HG03520 (cell line): Measurements from ENCODE around the gene LCE5A.
"Not testable (repeated sequence)": the region's sequence is repeated elsewhere in the genome, so short reads cannot be mapped to it uniquely, and the experiment has no call there.

Experiments used
- ATAC-seq: cut with Tn5 transposase; IDR thresholded peaks from one replicate; pipeline ENCODE4 v1.9.1; 2021; ENCODE audit warnings: mild to moderate bottlenecking, moderate library complexity; ENCODE audit not compliant: unreplicated experiment

Gene LCE5A

DNA sequence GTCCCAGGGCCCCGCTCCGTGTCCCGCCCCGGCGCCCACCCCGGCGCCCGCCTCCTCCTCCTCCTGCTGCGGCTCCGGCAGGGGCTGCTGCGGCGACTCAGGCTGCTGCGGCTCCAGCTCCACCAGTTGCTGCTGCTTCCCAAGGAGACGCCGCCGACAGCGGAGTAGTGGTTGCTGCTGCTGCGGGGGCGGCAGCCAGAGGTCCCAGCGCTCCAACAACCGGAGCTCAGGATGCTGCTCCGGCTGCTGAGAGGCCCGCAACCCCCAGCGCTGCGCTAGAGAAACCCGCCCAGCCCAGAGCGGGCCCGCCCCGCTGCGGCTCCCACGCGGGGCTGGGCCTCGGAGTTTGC, 4.8 kb downstream of the LCE5A start:
- ATAC-seq: no peak

DNA sequence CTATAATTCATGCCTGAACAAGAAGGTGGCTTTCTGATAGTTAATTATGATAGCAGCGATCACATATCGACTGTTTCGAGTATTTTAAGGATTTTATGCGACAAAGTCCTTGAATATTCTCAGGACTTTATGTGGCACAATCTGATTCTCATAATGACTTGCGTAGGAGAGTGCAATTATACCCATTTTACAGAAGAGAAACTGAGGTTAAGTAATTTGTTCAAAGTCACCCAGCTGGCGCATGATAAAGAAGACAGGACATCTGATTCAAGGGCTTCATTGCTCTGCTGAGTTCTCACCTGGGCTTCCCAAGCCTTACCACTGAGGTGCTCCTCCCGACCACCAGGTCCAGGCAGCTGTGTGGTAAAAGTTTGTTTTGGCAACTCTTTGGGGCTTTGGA, 5.5 kb downstream of the LCE5A start:
- no peak for ATAC-seq

DNA sequence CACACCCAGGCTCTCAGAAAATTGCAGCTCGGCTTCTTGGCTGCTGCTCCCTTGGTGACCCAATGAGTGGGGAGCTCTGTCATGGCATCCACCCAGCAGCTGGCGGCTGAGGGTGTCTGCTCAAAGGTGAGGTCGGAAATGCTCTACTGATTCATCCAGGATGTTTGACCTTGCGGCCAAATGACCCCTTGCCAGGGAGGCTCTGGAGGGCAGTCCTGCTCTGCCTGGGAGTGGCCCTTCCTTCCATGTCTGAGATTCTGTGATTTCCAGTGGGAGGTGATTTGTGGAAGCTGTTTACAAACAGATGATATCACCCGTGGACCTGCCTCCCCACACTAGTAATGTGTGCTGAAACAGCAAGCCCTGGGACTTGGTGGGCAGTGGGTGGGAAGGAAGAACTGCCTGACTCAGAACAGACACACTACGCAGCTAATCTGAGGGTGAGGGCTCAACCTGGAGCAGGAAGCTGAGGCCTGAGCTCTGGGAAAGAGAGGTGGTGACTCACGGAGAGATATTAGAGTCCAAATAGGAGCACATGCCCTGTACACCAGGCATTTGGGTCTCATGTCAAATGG, 6.7 kb downstream of the LCE5A start:
- ATAC-seq: no peak

DNA sequence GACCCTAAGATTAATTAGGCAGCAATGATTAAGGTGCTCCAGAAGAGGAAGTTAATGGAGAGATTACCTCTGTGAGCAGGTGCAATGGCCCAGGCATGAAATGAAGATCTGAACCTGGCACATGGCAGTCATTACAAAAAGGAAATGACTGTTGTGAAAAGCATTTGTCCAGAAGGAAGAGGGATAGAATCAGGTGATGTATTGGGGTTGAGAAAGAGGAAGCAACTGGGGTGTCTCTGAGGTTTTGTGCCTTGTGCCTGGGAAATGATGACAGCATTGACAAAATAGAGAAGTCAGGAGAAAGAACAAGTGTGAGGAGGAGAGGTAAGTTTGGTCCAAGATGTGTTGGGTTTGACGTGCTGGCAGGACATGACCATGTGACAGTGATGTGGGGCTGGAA, 9.2 kb downstream of the LCE5A start:
- ATAC-seq: no peak

DNA sequence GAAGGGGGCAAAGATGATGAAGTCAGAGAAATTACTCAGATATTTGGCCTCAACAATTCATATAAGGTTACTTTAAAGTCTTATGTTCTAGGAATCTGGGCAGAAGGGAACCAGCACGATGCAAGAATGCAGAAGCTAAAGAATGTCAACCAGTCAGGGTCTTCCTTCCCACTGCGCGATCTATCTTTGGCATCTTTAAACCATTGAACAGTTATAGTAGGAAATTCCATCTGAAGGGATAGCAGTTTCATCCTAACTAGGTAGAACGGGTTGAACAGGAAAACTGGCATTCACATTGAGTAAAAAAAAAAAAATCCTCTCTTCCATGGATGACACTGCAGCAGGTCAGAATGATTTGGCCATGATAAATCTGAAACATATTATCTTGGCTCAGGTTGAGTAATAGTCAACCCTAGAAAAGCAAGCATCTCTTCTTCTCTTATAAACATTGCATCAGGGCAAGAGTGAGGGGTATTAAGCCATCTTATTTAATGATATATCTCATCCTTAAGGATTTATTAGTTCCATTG, 10.0 kb downstream of the LCE5A start:
- no peak for ATAC-seq

DNA sequence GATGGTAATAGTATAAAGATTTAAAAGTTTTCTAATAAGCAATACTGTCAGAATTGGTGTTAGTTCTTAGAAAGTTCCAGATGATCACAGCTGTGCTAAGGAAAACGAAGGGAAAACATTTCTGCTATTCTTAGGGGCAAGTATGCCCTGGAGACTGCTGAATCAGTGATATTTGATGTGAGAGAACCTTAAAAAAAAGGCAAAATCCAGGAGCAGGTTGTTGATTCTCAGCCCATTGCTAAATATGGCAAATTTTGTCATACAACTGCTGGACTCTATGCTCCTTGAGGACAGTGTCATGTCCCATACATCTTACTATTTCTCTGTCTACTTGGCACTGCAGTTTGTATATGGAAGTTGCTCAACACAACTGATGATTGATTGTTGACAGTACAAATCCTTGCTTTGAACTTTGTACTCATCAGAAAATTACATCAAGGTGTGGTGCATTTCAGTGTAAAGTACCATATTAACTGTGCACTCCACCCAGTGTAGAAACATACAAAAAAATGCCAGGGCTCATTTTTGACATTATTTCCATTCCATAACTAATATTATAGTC, 14.6 kb downstream of the LCE5A start:
- ATAC-seq: no peak

DNA sequence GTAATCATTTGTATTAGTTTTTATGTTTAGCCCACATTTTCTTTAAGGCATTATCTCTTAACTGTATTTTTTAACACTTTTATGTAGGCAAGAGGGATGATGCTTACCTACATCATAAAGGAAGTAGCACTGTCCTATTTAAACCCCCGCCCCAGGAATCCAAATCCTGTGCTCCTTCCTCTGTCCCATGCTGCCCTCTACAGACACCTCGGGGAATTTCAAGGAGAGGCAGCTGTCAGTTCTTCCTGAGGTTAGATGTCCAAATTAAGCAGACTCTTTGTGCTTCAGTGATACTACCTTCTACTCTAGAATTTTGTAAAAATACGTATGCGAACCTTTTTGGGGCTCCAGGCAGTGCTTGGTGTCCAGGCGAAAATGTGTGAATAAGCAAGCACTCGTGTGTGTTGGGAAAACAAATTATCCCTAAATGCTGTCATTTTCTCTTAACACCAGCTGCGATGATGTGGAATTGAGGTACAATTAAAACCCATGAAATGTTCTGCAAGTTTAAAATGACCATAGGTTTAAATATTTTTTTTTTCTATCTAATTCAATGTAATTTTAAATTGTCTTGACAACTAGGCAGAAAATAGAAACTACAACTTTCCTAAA, 22.8 kb downstream of the LCE5A start:
- ATAC-seq: no peak

DNA sequence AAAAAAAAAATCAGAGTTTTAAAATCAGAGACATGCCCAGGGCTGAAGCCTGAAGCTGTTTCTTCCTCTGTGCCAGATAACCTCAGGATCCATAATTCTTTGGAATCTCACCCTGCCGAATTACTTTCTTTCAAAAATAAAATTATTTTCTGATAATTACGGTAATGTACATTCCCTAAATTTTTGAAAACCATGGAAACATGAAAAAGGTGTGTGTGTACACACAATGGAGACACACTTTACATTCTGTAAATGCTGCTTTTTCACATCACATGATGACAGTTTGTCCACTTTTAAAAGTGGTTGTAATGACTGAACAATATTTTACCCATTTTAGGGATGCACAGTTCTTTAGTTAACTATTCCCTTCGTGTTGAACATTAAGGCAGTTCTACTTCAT, 25.2 kb downstream of the LCE5A start:
- ATAC-seq: no peak

DNA sequence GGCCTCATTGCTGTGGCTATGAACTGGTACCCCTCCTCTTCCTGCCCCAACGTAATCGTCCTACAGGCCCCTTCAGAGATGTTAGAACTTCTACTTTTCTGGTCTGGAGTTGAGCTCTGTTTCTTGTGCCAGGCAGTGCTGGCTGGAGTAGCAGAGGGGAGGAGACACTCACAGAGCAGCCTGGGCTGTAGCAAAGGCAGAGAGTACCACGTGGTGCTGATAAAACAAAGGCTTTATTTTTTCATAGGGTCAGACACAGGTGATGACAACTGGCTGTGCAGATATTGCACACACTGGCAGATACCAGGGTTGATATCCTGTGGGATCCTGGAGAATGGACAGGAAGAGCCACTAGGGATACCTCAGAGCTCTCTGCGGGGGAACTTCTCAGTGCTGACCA, 26.9 kb downstream of the LCE5A start:
- no peak for ATAC-seq

DNA sequence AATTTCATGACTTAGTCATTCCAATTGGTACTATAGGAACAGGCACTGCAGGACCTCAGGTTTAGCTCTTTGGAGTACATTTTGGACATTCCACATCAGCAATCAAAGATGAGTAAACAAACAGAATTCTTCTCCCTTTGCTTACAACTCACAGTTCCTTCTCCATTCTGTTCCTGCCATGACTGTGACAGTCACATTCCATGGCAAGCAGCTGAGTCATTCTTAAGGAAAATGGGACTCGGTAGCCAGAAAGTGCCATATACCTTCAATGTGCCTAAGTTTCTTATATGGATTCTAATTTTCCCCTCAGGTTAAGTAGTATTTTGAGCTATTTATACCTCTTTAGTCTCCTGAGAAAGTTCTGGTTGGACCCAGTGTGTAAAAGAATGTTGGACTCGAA, 29.3 kb downstream of the LCE5A start:
- ATAC-seq: no peak

DNA sequence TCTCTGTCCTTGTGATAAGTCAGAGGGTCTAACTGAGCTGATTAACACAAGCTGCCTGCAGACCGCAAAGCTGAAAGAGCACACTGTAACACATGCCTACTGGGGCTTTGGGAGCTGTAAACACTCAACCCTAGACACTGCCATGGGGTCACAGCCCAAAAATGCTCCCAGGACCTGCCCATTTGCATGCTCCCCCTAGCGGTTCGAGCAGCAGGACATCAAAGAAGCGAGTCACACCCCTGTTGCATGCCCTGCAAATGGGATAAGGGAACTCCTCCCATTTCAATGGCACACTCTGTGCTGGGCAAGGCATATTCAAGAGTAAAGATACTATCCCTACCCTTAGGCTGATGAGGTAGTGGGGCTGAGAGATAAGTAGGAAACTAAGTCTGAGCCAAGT, 33.2 kb downstream of the LCE5A start:
- no peak for ATAC-seq

DNA sequence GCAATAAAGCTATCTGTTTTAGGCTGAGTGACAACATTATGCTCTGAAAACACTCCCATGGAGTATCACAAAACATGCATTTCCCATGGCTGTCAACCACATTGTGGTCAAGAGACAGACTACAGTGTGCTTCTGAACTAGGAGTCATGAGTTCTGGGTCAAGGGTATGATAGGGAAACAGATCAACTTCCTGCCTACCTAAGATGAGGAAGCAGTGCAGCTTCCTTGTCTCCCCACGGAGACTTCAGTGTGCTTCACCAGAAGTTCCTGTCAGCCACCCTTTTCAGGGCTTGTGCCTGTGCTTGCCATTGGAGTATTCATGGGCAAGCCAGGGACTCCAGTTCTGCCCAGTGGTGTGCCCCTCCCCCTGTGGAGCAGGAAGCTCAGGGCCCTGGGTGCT, 36.1 kb downstream of the LCE5A start:
- ATAC-seq: no peak

DNA sequence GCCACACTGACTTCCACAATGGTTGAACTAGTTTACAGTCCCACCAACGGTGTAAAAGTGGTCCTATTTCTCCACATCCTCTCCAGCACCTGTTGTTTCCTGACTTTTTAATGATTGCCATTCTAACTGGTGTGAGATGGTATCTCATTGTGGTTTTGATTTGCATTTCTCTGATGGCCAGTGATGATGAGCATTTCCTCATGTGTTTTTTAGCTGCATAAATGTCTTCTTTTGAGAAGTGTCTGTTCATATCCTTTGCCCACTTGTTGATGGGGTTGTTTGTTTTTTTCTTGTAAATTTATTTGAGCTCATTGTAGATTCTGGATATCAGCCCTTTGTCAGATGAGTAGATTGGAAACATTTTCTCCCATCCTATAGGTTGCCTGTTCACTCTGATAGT, 37.8 kb downstream of the LCE5A start:
- ATAC-seq: not testable (repeated sequence)
